Fibroblast of skin of left quadriceps (primary cell): ENCODE measurements around the gene DCAF15.

Experiments
- DNase-seq, 2 experiments: peaks; one replicate each; pipeline ENCODE4 v3.0.0-alpha.2; 2013; ENCODE audit warnings: low read depth in 2 of 2

DCAF15 gene

DNA sequence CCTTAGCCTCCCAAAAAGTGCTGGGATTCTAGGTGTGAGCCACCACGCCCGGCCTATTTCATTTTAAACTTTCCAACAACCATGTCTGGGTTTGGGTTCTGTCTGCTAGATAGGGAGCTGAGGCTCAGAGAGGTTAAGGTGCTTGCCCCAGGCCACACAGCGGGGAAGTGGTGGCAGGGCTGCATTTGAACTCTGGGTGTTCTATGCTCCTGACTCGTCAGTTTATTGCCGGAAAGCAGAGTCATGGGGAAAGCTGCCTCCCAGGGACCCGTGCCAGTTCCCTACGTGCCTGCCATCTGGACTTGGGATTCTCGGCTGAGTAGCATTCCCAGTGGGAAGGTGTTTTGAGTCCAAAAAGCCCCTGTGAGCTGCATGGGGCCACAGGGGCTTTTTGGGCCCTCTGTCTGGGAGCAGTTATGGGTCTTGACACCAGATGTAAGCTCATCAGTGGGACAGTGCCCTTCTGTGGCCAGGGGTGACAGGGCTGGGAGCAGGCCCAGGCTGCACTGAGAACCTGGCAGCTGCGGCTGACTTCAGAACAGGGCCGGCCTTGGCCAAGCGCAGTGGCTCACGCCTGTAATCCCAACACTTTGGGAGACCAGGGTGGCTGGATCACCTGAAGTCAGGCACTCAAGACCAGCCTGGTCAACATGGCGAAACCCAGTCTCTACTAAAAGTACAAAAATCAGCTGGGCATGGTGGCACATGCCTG is 42.9 kb downstream of the DCAF15 start:
- no peak for DNase-seq

GRCh38 chr19:13995878-13996765 is 43.8 kb downstream of the DCAF15 start:
- no peak for DNase-seq

DNA sequence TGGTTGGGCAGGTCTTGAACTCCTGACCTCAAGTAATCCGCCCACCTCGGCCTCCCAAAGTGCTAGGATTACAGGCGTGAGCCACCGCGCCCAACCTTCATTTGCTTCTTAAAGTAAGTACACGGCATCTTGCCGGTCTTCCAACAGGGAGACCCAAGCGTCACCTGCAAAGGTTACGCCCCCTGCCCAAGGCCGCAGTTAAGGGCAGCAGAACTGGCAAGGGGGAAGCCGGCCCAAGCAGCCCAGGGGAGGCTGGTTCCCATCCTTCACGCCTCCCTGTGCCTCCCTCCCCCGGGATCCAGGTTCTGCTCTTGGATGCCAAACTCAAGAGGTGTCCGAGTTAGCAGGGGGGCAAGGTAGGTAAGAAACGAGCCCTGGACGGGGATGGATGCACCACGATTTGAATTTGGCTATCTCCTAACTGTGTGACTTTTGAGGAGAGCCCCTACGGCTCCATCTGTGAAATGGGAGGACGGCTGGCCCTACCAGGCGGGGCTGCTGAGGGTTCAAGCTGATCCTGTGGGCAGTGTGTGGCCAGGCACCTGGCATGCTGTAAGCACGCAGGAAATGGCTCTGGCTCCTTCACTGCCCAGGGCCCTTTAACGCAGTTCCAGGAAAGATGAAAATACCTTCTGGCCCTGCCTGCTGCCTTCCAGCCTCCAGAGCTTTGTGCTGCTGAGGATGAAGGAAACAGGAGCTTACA is 44.8 kb downstream of the DCAF15 start:
- DNase-seq = no peak

GRCh38 chr19:13997631-13997962 is 45.3 kb downstream of the DCAF15 start:
- no peak for DNase-seq

- DNase-seq = no peak
These were observed 46.1 kb downstream of the DCAF15 start for GRCh38 chr19:13998426-13998825.

- DNase-seq = no peak
These were observed 46.8 kb downstream of the DCAF15 start for GRCh38 chr19:13999085-13999484.

DNA sequence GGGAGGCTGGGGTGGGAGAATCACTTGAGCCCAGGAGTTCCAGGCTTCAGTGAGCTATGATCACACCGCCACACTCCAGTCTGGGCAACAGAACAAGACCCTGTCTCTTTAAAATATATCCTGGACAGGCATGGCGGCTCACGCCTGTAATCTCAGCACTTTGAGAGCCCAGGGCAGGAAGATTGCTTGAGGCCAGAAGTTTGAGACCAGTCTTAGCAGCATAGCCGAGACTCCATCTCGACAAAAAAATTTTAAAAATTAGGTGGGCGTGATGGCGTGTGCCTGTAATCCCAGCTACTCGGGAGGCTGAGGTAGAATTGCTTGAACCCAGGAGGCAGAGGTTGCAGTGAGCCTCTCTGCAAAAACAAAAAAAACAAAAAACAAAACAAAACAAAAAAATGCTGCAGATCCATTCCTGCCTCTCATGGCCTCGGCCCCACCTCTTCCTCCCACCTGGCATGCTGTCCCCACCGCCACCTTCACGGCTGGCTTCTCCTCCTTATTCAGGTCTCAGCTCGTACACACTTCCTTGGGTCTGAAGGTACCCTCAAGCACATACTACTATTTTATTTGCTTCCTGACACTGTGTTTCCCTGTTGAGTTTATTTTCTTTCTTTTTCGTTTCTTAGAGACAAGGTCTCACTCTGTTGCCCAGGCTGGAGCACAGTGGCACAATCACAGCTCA is 48.5 kb downstream of the DCAF15 start:
- DNase-seq = no peak

DNA sequence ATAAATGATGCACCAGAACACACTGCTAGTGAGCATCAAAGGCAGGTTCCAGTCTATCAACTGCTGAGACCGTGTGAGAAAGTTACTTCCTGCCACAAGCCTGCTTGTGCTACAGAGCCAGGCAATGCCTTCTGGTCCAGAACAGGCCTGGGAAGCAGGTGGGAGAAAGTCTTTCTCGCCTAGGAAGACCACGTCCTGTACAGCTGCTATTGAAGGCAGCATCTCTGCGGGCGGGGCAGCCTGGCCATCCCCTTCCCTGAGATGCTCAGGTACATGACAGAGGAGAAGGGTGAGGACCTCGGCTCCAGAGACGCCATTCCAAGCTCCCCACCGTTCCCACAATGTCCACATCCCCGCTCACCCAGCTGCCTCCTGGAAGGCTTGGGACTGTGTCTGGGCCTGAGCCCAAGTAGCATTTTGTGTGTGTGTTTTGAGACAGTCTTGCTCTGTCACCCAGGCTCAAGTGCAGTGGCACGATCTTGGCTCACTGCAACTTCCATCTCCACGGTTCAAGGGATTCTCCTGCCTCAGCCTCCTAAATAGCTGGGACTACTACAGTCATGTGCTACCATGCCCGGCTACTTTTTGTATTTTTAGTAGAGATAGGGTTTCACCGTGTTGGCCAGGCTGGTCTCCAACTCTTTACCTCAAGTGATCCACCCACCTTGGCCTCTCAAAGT is 50.4 kb downstream of the DCAF15 start:
- no peak for DNase-seq

DNA sequence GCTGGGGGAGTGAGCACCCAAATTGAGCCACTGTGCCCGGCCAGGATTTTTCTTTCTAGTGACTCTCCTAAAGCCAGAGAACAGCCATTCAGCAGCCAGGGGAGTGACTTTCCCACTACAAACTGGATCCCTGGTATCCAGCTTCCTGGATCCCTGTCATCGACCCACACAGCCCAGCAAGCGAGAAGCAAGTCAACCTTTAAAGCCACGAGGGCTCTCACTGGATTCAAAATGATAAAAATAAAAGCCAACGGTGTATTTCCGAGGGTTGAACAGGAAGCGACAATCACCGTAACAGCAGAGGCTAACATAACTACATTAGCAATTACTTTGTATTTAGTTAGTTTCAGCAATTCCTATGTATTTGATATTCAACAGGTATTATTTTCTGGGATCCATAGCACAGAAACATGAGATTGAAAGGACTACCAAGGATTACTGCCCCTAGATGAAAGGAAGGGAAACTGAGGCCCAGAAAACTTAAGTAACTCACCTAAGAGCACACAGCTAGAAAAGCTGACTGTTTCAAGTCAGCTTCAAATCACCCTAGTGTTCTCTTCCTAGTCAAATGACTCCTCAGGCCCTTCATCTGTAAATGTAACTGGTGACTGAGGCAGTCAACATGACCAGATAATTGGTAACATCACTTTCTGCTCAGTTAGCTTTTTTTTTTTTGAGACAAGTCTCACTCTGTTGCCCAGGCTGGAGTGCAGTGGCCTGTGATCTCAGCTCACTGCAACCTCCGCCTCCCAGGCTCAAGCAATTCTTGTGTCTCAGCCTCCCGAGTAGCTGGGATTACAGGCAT is 51.1 kb downstream of the DCAF15 start:
- no peak for DNase-seq

- DNase-seq = no peak
These were observed 52.5 kb downstream of the DCAF15 start for GRCh38 chr19:14004619-14005348.

- peak; percentile 71 for DNase-seq
These were observed 53.2 kb downstream of the DCAF15 start for GRCh38 chr19:14005349-14006084.

- DNase-seq = peak; percentile 100
These were observed 53.9 kb downstream of the DCAF15 start, which contains the start of gene RFX1 for GRCh38 chr19:14006085-14006765. TSS of gene RFX1 (minus strand) at chr19:14006320. CDS start at chr19:13993843, 12,477 bp downstream.

GRCh38 chr19:14006766-14007562 is 54.7 kb downstream of the DCAF15 start:
- DNase-seq = no peak
